Sigmoid colon (tissue), 7 donors: ENCODE data around the gene SMAD6. TPM values are rescaled to one million over a fixed set of nuclear protein-coding genes. Genes with fewer than 3 reads are reported as not detected.

Experiments used
- DNase-seq: peaks from one replicate; pipeline ENCODE4 v3.0.0-alpha.2; 2019
- H3K27ac ChIP-seq, 4 donors: fragments of 200-600 bp; sonication (generic); one replicate each; pipeline ENCODE4 v1.5.1; 2016 to 2019; ENCODE audit warnings: mild to moderate bottlenecking in 1 of 4
- H3K27me3 ChIP-seq, 3 donors: fragments of 200-600 bp; sonication (generic); one replicate each; pipeline ENCODE4 v1.5.1; 2019; ENCODE audit warnings: mild to moderate bottlenecking in 1 of 3
- H3K36me3 ChIP-seq, 4 donors: fragments of 200-600 bp; sonication (generic); one replicate each; pipeline ENCODE4 v1.5.1; 2016 to 2019
- H3K4me1 ChIP-seq, 4 donors: fragments of 200-600 bp; sonication (generic); one replicate each; pipeline ENCODE4 v1.5.1; 2017 to 2019
- H3K4me3 ChIP-seq, 4 donors: fragments of 200-600 bp; sonication (generic); one replicate each; pipeline ENCODE4 v1.5.1; 2017 to 2019; ENCODE audit warnings: mild to moderate bottlenecking in 2 of 4, moderate library complexity in 1 of 4
- H3K9me3 ChIP-seq, 4 donors: fragments of 200-600 bp in 3 of 4; sonication (generic) in 3 of 4; one replicate each; pipeline versions ENCODE4 v1.5.1 to v1.6.1; 2013 to 2019
- EP300 ChIP-seq, 4 donors: sonication (generic); formaldehyde crosslinking; IDR thresholded peaks; one replicate each; pipeline ENCODE4 v1.6.1; 2017; ENCODE audit warnings: antibody characterized with exemption in 4 of 4
- POLR2A ChIP-seq, 2 donors: fragments of 450-650 bp; IDR thresholded peaks; one replicate each; pipeline ENCODE4 v1.6.1; 2016; ENCODE audit warnings: antibody characterized with exemption in 2 of 2, mild to moderate bottlenecking in 2 of 2, moderate library complexity in 2 of 2
- POLR2AphosphoS5 ChIP-seq, 4 donors: sonication (generic); formaldehyde crosslinking; IDR thresholded peaks; one replicate each; pipeline ENCODE4 v1.6.1; 2017; ENCODE audit warnings: antibody characterized with exemption in 4 of 4
- WGBS, 2 donors: extraction: QIAGEN DNeasy Blood & Tissue Kit; methylation state at CpG; one replicate each; pipeline ENCODE4 v1.1.7; 2013; 5-methylcytosine and 5-hydroxymethylcytosine counted together
- intact Hi-C: fragments of 100-400 bp; cut with DNase I; formaldehyde crosslinking; loops from one replicate; pipeline ENCODE4 v1.15.1; 2023
- polyA plus RNA-seq, 3 donors: library from polyadenylated mRNA; stranded (reverse); fragments of 200-250 nt; gene quantifications; one replicate each; pipeline ENCODE4 v1.2.3, GENCODE V29; 2013
- total RNA-seq, 4 donors: library from RNA; depleted of rRNA; stranded (reverse); fragments of >200 nt; gene quantifications; one replicate each; pipeline ENCODE4 v1.1.0, GENCODE V29; 2016
- TF ChIP-seq, protein P1 (sequence below), 4 experiments: fragments of 450-650 bp in 3 of 4; fragments of 200-600 bp in 1 of 4; IDR thresholded peaks; one replicate each; pipeline ENCODE4 v1.5.1; 2016 to 2019; ENCODE audit warnings: antibody characterized with exemption in 4 of 4, mild to moderate bottlenecking in 3 of 4, moderate library complexity in 2 of 4
- donor health status: healthy with polysubstance abuse.
- donor health status: Bipolar disorder and iron deficiency.
- donor health status: healthy.

The SMAD6 gene
- total and polyA plus RNA-seq, 7 donors, result 1.8 to 9.2 (median 5.7) TPM

DNA sequence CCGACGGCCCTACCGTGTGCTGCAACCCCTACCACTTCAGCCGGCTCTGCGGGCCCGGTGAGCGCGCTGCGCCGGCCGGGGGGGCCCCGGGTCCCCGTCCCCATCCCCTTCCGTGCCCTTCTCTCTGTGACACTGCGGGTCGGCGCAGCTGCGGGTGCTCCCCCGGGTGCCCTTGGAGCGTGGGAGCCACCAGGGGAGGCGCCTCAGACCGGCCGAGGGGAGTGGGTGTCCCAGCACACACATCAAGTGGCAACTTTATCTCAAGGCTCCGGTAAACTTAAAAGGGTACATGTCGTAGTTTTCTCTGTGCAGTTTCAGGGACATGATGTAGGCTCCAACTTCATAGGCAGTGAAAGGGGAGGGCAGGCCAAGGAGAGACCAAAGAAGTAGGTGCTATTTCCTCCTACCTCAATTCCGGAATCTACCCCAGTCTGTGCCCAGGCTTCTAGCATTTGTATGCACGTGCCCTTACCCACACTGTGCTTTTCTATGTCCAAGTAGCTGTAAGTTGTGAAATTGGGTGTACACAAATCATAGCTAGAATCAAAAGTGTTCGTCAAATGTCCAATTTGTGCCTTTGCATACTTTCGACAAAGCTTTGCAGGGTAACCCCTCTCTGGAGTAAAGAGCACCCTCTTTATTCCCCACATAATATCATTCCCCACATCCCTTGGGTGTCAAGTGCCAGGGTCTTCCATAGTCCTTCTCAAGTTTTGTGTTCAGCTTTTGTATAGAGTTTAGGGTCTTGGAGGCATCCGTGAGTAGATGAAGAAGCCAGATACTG lies 2.2 kb downstream of the SMAD6 start:
- TF ChIP-seq EP300 (IDR thresholded peaks at IDR 0.05) (no peak), POLR2A (IDR thresholded peaks at IDR 0.05) (no peak), POLR2AphosphoS5 (IDR thresholded peaks at IDR 0.05) (no peak)
- TF ChIP-seq, protein P1, sequence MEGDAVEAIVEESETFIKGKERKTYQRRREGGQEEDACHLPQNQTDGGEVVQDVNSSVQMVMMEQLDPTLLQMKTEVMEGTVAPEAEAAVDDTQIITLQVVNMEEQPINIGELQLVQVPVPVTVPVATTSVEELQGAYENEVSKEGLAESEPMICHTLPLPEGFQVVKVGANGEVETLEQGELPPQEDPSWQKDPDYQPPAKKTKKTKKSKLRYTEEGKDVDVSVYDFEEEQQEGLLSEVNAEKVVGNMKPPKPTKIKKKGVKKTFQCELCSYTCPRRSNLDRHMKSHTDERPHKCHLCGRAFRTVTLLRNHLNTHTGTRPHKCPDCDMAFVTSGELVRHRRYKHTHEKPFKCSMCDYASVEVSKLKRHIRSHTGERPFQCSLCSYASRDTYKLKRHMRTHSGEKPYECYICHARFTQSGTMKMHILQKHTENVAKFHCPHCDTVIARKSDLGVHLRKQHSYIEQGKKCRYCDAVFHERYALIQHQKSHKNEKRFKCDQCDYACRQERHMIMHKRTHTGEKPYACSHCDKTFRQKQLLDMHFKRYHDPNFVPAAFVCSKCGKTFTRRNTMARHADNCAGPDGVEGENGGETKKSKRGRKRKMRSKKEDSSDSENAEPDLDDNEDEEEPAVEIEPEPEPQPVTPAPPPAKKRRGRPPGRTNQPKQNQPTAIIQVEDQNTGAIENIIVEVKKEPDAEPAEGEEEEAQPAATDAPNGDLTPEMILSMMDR (IDR thresholded peaks at IDR 0.05), result no peak
- H3K27me3 ChIP-seq, result no peaks in the 10 kb centered on the region
- H3K27ac ChIP-seq, result peak overlapping the region; percentile 87 to 92 (median 88)
- H3K4me3 ChIP-seq, result peak overlapping the region; percentile 57 to 72 (median 66)
- no peaks in the 10 kb centered on the region for H3K36me3 ChIP-seq
- no peak for DNase-seq
- peaks cover 0 to 65% (median 55%) of the 10 kb centered on the region in 4 donors for H3K4me1 ChIP-seq
- no peaks in the 10 kb centered on the region for H3K9me3 ChIP-seq
- WGBS, 2 donors, result 3 to 14% methylated on average over 30 of the region's 30 CpGs
- intact Hi-C loops, result no loop called here

DNA sequence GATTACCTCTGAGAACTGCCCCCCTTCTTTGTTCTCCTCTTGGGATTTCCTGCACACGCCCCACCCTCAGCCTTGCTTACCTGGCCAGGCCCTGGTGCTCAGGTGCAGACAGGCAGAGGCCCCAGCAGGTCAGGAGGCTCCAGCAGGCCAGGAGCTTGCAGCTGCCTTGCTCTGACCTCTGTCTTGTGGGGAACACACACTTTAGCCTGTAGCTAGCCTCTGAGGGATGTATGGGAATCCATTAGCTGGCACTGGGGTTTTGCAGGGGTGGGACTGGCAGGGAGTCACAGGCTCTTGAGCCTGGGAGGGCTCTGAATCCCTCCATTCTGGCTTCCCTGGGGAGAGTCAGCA lies 2.7 kb downstream of the SMAD6 start:
- Histone ChIP-seq H3K4me1 (peaks cover 0 to 65% (median 55%) of the 10 kb centered on the region in 4 donors), H3K9me3 (no peaks in the 10 kb centered on the region), H3K27me3 (no peaks in the 10 kb centered on the region), H3K27ac (peak overlapping the region; percentile 28 to 92 (median 88)), H3K36me3 (no peaks in the 10 kb centered on the region), H3K4me3 (peak overlapping the region in 3 of 4 donors; percentile 57 to 72 (median 72))
- DNase-seq, result no peak
- TF ChIP-seq, protein P1 (IDR thresholded peaks at IDR 0.05), result no peak
- TF ChIP-seq POLR2A (IDR thresholded peaks at IDR 0.05) (no peak), POLR2AphosphoS5 (IDR thresholded peaks at IDR 0.05) (no peak), EP300 (IDR thresholded peaks at IDR 0.05) (no peak)
- intact Hi-C loops, result no loop called here
- 18 to 56% methylated on average over 1 of the region's 1 CpG for WGBS, 2 donors

DNA sequence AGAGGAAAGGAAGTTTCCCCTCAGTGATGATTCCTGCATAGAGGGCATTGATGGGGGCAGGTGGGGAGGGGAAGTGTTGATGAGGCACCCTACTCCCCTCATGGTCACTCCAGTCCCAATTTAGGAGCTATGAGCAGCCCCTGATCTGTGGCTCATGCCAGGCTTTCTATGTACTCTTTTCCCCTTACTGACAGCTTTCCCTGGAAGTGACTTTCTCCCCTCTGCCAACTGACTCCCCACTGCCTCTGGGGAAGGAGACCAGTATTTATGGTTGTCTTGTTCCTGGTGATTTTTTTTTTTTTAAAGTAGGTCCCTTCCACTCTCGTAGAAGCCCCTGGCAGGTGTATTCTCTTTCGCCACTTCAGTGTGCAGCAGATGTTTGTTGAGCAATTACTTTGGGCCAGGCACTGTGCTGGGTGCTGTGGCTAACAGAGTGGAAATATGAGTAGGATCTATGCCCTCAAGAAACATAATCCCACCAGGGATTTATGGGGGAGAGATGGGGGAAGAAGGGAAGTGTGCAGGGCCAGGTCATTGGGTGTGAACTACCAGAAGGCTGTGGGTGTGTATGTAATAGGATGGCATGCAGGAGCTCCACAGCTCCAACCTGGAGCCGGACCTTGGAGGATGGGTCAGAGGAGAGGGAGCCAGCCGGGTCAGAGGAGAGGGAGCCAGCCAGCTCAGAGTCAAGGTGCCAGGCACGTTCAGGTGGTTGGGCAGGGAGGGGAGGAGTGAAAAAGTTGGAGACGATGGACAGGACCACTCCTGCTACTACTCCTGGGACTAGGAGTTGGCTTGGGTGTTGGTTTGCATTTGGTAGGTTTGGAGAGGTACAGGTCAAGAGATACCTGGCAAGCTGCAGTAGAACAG lies 3.5 kb downstream of the SMAD6 start:
- Histone ChIP-seq H3K36me3 (no peaks in the 10 kb centered on the region), H3K4me3 (peak overlapping the region in 1 of 4 donors; percentile 72), H3K27ac (peak overlapping the region; percentile 77 to 88 (median 86)), H3K9me3 (no peaks in the 10 kb centered on the region), H3K4me1 (peaks cover 0 to 65% (median 54%) of the 10 kb centered on the region in 4 donors), H3K27me3 (no peaks in the 10 kb centered on the region)
- TF ChIP-seq, protein P1 (IDR thresholded peaks at IDR 0.05), result no peak
- TF ChIP-seq POLR2AphosphoS5 (IDR thresholded peaks at IDR 0.05) (no peak), POLR2A (IDR thresholded peaks at IDR 0.05) (no peak), EP300 (IDR thresholded peaks at IDR 0.05) (no peak)
- intact Hi-C loops, result no loop called here
- 72 to 83% methylated on average over 6 of the region's 6 CpGs for WGBS, 2 donors
- no peak for DNase-seq

DNA sequence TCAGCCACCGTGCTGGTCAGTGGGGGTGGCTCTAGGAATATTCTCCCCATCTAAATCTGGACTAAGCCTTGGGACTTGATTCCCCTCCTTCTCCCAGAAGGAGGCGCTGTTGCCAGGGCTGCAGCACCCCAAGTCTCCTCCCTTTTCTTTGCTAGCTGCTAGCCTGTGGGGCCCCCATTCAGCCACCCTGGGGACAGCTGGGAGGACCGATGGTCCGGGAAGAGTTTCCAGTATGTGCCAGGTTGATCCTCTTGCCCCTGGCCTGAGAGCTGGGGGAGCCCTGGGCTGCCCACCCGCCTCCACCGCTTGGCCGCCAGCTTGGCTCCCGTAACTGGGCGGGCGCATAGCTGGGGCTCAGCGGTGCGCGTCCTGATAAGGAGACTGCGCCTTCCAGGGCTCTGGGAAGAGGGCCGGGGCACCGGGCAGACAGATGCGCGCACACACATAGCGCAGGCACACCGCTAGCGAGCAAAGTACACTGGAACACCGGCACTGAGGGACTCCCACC lies 4.2 kb downstream of the SMAD6 start:
- 79 to 88% methylated on average over 22 of the region's 22 CpGs for WGBS, 2 donors
- Histone ChIP-seq H3K27ac (peak overlapping the region; percentile 77 to 87 (median 82)), H3K36me3 (no peaks in the 10 kb centered on the region), H3K4me1 (peaks cover 0 to 68% (median 59%) of the 10 kb centered on the region in 4 donors), H3K27me3 (no peaks in the 10 kb centered on the region), H3K9me3 (no peaks in the 10 kb centered on the region), H3K4me3 (peak overlapping the region in 2 of 4 donors; percentile 11 to 17)
- no peak for DNase-seq
- intact Hi-C loops, result no loop called here
- TF ChIP-seq, protein P1 (IDR thresholded peaks at IDR 0.05), result peak in 2 of 4 experiments; percentile 11 to 31
- TF ChIP-seq POLR2A (IDR thresholded peaks at IDR 0.05), result no peak
